Inferior parietal cortex (tissue), 1 donor: Measurements from ENCODE around the gene KIRREL2.
"Not testable (repeated sequence)": the region's sequence is repeated elsewhere in the genome, so short reads cannot be mapped to it uniquely, and the experiment has no call there.

Source experiments
- DNase-seq: peaks from one replicate; pipeline ENCODE4 v3.0.0-alpha.2; 2016; ENCODE audit errors: extremely low spot score

KIRREL2 gene

GRCh38 chr19:35897706-35898451, 41.2 kb downstream of the KIRREL2 start:
- no peak for DNase-seq

DNA sequence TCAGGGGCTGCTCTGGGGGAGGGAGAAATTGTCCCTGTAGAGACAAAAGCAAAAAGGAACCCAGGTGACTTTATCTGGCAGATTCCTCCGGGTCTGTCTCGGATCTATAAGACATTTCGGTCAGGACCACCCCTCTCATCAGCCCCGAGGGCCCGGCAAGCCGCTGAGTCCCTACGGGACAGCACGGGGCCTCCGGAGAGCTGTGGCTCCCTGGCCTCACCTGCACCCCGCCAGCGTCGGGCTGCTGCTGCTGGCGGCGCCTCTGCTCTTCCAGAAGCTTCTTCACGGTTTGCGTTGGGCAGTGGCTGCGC, 41.7 kb downstream of the KIRREL2 start:
- no peak for DNase-seq

- peak; percentile 68 for DNase-seq
Measured at GRCh38 chr19:35899547-35900214, 43.0 kb downstream of the KIRREL2 start.

- no peak for DNase-seq
Measured at GRCh38 chr19:35901055-35901644, 44.4 kb downstream of the KIRREL2 start.

- no peak for DNase-seq
Measured at GRCh38 chr19:35901854-35902661, 45.3 kb downstream of the KIRREL2 start, which contains the start of gene HCST. TSS of gene HCST (plus strand) at chr19:35902529. CDS start at chr19:35902594, 65 bp downstream.

- no peak for DNase-seq
Measured at GRCh38 chr19:35902870-35903475, 46.3 kb downstream of the KIRREL2 start.

DNA sequence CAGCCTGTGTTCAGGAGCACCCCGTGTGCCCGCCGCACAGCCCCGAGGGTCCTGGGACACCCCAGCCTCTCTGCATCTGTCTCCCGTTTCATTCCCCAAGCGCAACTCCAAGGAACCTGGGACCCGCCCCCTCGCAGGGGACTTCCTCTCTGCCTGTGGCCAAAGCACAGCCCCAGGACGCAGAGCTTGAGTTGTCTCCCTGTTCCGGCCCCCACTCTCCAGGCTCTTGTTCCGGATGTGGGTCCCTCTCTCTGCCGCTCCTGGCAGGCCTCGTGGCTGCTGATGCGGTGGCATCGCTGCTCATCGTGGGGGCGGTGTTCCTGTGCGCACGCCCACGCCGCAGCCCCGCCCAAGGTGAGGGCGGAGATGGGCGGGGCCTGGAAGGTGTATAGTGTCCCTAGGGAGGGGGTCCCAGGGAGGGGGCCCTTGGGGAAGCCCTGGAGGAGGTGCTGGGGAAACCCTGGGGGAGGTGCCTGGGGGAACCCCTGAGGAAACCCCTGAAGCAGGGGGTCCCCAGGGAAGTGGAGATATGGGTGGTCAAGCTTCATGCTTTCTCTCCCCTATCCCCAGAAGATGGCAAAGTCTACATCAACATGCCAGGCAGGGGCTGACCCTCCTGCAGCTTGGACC, 47.0 kb downstream of the KIRREL2 start:
- peak; percentile 23 for DNase-seq

DNA sequence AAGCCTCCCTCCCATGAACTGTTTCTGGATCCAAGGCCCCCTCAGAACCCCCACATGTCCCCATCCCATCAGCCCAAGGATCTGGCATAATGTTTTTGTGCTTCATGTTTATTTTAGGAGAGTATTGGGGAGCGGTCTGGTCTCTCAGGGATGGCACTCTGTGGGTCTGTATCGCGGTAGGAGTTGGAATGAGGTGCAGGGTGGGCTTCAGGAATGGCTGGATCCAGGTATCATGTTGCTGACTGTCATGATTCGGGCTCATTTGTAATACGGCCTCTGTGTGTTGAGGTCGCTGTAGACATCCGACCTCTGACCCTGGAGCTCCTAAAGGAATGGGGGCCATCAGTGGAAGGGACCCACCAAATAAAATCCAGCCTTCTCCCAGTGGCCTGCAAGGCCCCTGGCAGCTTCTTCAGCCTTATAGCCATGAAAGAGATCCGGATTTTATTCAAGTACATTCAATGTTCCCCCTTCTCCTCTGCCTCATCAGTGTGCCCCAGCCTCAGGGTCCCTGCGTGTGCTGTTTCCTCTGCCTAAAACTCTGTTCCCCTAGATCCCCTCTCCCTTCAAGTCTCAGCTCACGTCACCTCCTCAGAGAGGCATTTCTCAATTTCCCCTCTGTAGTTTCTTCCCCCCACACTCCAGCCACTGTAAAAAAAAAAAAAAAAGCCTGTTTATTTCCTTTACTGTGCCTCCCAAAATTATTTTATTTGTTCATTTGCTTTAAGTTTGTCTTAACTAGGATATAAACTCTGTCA, 47.8 kb downstream of the KIRREL2 start:
- no peak for DNase-seq

- no peak for DNase-seq
Measured at GRCh38 chr19:35905178-35905727, 48.5 kb downstream of the KIRREL2 start.

GRCh38 chr19:35907377-35907745, 50.6 kb downstream of the KIRREL2 start:
- DNase-seq, result no peak

DNA sequence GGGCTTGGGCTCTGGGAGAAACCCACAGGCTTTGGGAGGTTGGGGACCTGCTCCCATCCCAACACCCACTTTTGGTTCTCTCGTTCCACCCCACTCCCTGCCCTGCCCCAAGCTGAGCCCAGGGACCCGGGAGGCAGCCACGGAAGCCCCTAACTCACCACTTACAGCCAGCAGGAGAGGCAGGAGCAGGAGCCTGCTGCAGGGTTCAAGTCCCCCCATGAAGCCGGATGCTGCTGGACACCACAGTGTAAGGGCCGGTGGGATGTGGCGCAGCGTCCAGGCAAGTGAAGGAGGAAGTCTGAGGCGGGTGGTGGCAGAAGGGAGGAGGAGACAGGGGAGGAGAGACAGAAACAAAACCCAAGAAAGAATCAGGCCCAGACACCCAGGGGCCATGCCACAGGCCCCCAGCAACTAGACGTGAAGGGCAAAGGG, 51.3 kb downstream of the KIRREL2 start, which contains the start of gene TYROBP:
Gene TYROBP (minus strand): TSS at position 286 of the 432 bp plus-strand sequence. CDS start 67 bp downstream, at position 219.
- DNase-seq, result no peak

DNA sequence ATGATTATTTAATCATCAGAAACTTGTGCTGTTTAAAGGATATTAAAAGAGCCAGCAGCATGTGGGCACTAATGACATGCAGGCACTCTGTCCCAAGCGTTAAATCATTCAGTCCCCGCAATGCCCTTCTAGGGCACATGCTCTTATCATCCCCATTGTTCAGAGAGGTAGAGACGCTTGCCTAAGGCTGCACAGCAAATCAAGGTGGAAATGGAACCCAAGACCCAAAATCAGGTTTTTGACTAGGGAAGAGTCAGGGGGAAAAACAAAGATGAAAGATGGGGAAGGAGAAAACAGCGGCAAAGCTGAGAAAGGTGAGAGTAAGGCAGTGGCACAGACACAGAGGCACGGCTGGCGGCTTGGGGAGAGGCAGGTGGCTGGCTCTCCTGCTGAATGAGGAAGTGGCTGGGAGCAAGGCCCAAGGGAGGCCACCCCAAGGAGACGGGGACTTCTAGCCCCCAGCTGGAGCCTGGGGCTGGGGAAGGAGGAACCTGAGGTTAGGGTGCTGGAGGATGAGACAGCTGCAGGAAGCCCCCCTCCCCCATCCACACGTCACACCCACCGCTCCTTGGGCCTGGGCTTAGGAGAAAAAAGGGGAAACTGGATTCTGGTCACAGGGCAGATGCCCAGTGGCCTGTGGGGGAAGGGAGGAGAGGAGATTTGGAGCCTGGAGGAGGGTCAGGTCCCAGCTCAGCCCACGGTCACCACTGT, 52.4 kb downstream of the KIRREL2 start:
- DNase-seq, result peak; percentile 18

GRCh38 chr19:35909684-35910035, 52.9 kb downstream of the KIRREL2 start:
- no peak for DNase-seq

- not testable (repeated sequence) for DNase-seq
Measured at GRCh38 chr19:35910355-35910754, 53.6 kb downstream of the KIRREL2 start.

DNA sequence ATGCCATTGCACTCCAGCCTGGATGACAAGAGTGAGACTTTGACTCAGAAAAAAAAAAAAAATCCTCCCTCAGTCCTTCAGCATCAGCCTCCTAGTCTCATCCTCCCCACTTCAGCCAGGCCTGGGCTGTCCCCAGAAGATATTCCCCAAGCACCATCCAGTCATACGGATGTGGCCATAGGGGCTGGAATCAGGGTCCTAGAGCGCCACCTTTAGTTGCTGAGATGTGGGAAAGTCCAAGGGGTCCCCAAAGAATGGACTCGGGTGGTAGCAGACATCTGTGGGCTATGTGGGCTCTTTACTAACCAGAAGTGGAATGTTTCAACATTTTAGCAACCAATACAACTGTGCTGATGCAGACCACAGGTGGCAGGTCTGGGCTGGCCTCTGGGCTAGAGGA, 54.5 kb downstream of the KIRREL2 start:
- no peak for DNase-seq

GRCh38 chr19:35911790-35912189, 55.1 kb downstream of the KIRREL2 start:
- DNase-seq, result no peak

DNA sequence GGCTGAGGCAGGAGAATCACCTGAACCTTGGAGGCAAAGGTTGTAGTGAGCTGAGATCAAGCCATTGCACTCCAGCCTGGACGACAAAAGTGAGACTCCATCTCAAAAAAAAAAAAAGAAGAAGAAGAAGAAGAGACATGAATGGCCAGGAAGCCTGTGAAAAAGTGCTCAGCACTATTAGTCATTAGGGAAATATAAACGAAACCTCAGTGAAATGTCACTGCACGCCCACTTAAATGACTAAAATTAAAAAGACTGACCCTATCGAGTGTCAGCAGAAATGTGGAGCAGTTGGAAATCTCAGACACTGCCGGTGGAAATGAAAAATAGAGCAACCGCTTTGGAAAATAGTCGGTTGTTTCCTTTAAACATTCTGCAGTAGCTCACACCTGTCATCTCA, 56.9 kb downstream of the KIRREL2 start:
- no peak for DNase-seq

- no peak for DNase-seq
Measured at GRCh38 chr19:35915443-35915842, 58.7 kb downstream of the KIRREL2 start.
